K562 (cell line): ENCODE measurements around the gene FGF14. TPM values are rescaled to one million over a fixed set of nuclear protein-coding genes. Genes with fewer than 3 reads are reported as not detected.

Experiments used
- ATAC-seq: fragments of 200-7000 bp; cut with Tn5 transposase; 3 replicates; pipeline ENCODE4 v1.9.1; 2020; ENCODE audit warnings: moderate library complexity
- BruUV-seq: library from RNA; stranded (reverse); fragments of 400-500 nt; replicated peaks from 2 replicates; lab custom pipeline; 2021; lab: Mats Ljungman, UMichigan
- CTCF ChIA-PET: fragments of 300-600 bp; formaldehyde crosslinking; extraction: SDS; loops from one replicate; lab custom pipeline; 2021; ENCODE audit warnings: low intra/inter-chr PET ratio; lab: Yijun Ruan, JAX
- POLR2A ChIA-PET: fragments of 300-600, 350-650 bp; sonication (Branson Sonifier 250); formaldehyde crosslinking; extraction: SDS; loops from one replicate; lab custom pipeline; 2021; ENCODE audit warnings: antibody characterized with exemption, inconsistent platforms; lab: Yijun Ruan, JAX
- DNase-seq, 4 experiments: peaks; one replicate each; pipeline versions ENCODE4 v3.0.0 to v3.0.0-alpha.2; 2011 to 2018; ENCODE audit warnings: low spot score in 3 of 4, mixed read lengths in 3 of 4; ENCODE audit errors: extremely low read depth in 1 of 4
- FAIRE-seq: peaks from 2 replicates; lab custom pipeline; 2011; peaks lifted over from hg19 to GRCh38; lab: Jason Lieb, UNC
- H2AFZ ChIP-seq: 2 replicates; pipeline ENCODE4 v1.6.0; 2011; ENCODE audit warnings: low read depth, low read length, control low read depth, inconsistent platforms
- H3K27ac ChIP-seq: fragments of 200-600 bp; 3 replicates; pipeline ENCODE4 v1.8.0; 2011; ENCODE audit warnings: low read depth, mild to moderate bottlenecking, control low read depth, inconsistent platforms, low read length, moderate library complexity, mixed read lengths; ENCODE audit errors: extremely low read depth
- H3K27me3 ChIP-seq, 2 experiments: fragments of 300-600 bp in 1 of 2; 2 replicates in 1 of 2; 3 replicates in 1 of 2; pipeline versions ENCODE4 v1.6.0 to v1.8.0; 2011; ENCODE audit warnings: inconsistent platforms in 2 of 2, low read length in 2 of 2, mild to moderate bottlenecking in 1 of 2, mixed read lengths in 1 of 2, moderate library complexity in 1 of 2; ENCODE audit not compliant: control insufficient read depth in 2 of 2, insufficient read depth in 2 of 2
- H3K36me3 ChIP-seq: fragments of 300-600 bp; 3 replicates; pipeline ENCODE4 v1.8.0; 2011; ENCODE audit warnings: mild to moderate bottlenecking, low read length, inconsistent platforms; ENCODE audit not compliant: control insufficient read depth, insufficient read depth
- H3K4me1 ChIP-seq, 2 experiments: fragments of 200-600 bp in 1 of 2; replicated peaks in 1 of 2; 2 replicates in 1 of 2; 3 replicates in 1 of 2; pipeline versions ENCODE4 v1.5.1 to v1.8.0; 2011; ENCODE audit warnings: inconsistent platforms in 2 of 2, low read length in 2 of 2, mild to moderate bottlenecking in 1 of 2, mixed read lengths in 1 of 2, moderate library complexity in 1 of 2; ENCODE audit not compliant: control insufficient read depth in 2 of 2, insufficient read depth in 2 of 2
- H3K4me2 ChIP-seq: 2 replicates; pipeline ENCODE4 v1.6.1; 2011; ENCODE audit warnings: low read length, control low read depth, inconsistent platforms, mixed read lengths; ENCODE audit not compliant: insufficient read depth
- H3K4me3 ChIP-seq: fragments of 200-600 bp; sonication (generic), shearing (Covaris generic); 2 replicates; pipeline ENCODE4 v1.5.1; 2016; ENCODE audit warnings: control low read depth, inconsistent platforms
- H3K79me2 ChIP-seq: fragments of 200-600 bp; 3 replicates; pipeline ENCODE4 v1.8.0; 2011; ENCODE audit warnings: low read length, inconsistent platforms; ENCODE audit not compliant: control insufficient read depth, insufficient read depth
- H3K9ac ChIP-seq, 2 experiments: 2 replicates each; pipeline versions ENCODE4 v1.6.0 to v1.6.1; 2011; ENCODE audit warnings: low read depth in 2 of 2, low read length in 2 of 2, control low read depth in 1 of 2, inconsistent platforms in 1 of 2, mild to moderate bottlenecking in 1 of 2, mixed read lengths in 1 of 2; ENCODE audit not compliant: insufficient read depth in 1 of 2
- H3K9me1 ChIP-seq: one replicate; pipeline ENCODE4 v1.6.0; 2011; ENCODE audit warnings: inconsistent platforms, mild to moderate bottlenecking, low read length, moderate library complexity; ENCODE audit not compliant: control insufficient read depth, insufficient read depth
- H3K9me3 ChIP-seq: replicated peaks from 2 replicates; pipeline ENCODE4 v1.5.1; 2011; ENCODE audit warnings: low read depth, low read length, inconsistent platforms; ENCODE audit not compliant: control insufficient read depth, insufficient read depth
- H4K20me1 ChIP-seq: replicated peaks from 2 replicates; pipeline ENCODE4 v1.6.1; 2011; ENCODE audit warnings: low read length, inconsistent platforms, mixed read lengths; ENCODE audit not compliant: control insufficient read depth, insufficient read depth
- DEAF1 ChIP-seq: fragments of 450-650 bp; formaldehyde crosslinking; IDR thresholded peaks from 2 replicates; pipeline ENCODE4 v1.4.0; 2020; ENCODE audit warnings: mild to moderate bottlenecking, moderate library complexity
- ESRRA ChIP-seq: fragments of 450-650 bp; IDR thresholded peaks from 2 replicates; pipeline ENCODE4 v1.6.1; 2014; ENCODE audit warnings: low read depth, mild to moderate bottlenecking, moderate library complexity, borderline replicate concordance
- HSF4 ChIP-seq: fragments of 250-450 bp; sonication (Bioruptor Pico); IDR thresholded peaks from 2 replicates; pipeline ENCODE4 v2.1.2; 2022; ENCODE audit warnings: mild to moderate bottlenecking, moderate library complexity, borderline replicate concordance
- MAFK ChIP-seq: IDR thresholded peaks from 2 replicates; pipeline ENCODE4 v1.6.1; 2011; ENCODE audit warnings: low read length, improper control_type of control experiment
- PATZ1 ChIP-seq: fragments of 250-450 bp; sonication (Bioruptor Pico); IDR thresholded peaks from 2 replicates; pipeline ENCODE4 v1.5.0; 2020; ENCODE audit warnings: mild to moderate bottlenecking, borderline replicate concordance
- PKNOX1 ChIP-seq: fragments of 450-650 bp; IDR thresholded peaks from 2 replicates; pipeline ENCODE4 v1.6.1; 2016
- SMARCC2 ChIP-seq: fragments of 450-650 bp; IDR thresholded peaks from 2 replicates; pipeline ENCODE4 v1.6.1; 2017; ENCODE audit warnings: antibody characterized with exemption, moderate library complexity, mild to moderate bottlenecking, low read depth
- THRAP3 ChIP-seq: fragments of 450-650 bp; IDR thresholded peaks from 2 replicates; pipeline ENCODE4 v1.6.1; 2016; ENCODE audit warnings: mild to moderate bottlenecking, inconsistent platforms, borderline replicate concordance
- ZEB2 ChIP-seq: fragments of 450-650 bp; IDR thresholded peaks from 2 replicates; pipeline ENCODE4 v1.6.1; 2016
- ZKSCAN3 ChIP-seq: fragments of 250-450 bp; sonication (Bioruptor Pico); IDR thresholded peaks from 2 replicates; pipeline ENCODE4 v1.4.0; 2020
- ZNF134 ChIP-seq: fragments of 250-450 bp; sonication (Bioruptor Pico); conservative IDR thresholded peaks from 2 replicates; pipeline ENCODE4 v1.4.0; 2020
- ZNF830 ChIP-seq: fragments of 250-450 bp; sonication (Bioruptor Pico); IDR thresholded peaks from 2 replicates; pipeline ENCODE4 v1.5.0; 2021; ENCODE audit warnings: mild to moderate bottlenecking
- WGBS: fragments of 100-300 bp; shearing (Covaris generic); methylation state at CpG from one replicate; pipeline ENCODE4 v1.1.6; 2016; ENCODE audit warnings: low coverage, mixed read lengths; ENCODE audit not compliant: insufficient coverage; ENCODE audit errors: missing lambda C conversion rate; 5-methylcytosine and 5-hydroxymethylcytosine counted together
- in situ Hi-C: fragments of 300-500 bp; cut with MboI; formaldehyde crosslinking; loops from 4 replicates; pipeline ENCODE4 v1.15.0; 2018; ENCODE audit warnings: inconsistent platforms, mixed read lengths
- intact Hi-C: fragments of 100-400 bp; cut with micrococcal nuclease; formaldehyde crosslinking; loops from 2 replicates; pipeline ENCODE4 v1.14.2; 2022
- polyA plus RNA-seq, 8 experiments: library from polyadenylated mRNA; depleted of rRNA in 4 of 8; stranded (reverse) in 5 of 8; unstranded in 3 of 8; fragments of >200 nt; fragmentation: Nextera tagmentation in 2 of 8; fragmentation: Illumina TruSeq in 1 of 8; extraction: Ambion mirVana in 2 of 8; extraction: Trizol in 1 of 8; gene quantifications; 2 replicates each; pipeline versions ENCODE4 v1.2.1 to v1.2.3, GENCODE V29; 2011 to 2014; ENCODE audit warnings: inconsistent platforms in 1 of 8, missing spikeins in 1 of 8
- total RNA-seq, 7 experiments: library from RNA; depleted of rRNA in 6 of 7; stranded (reverse); fragments of >200 nt in 6 of 7; fragmentation: Illumina TruSeq in 2 of 7; extraction: Trizol in 2 of 7; gene quantifications; 2 replicates each; pipeline versions ENCODE4 v1.2.1 to v1.2.3, GENCODE V29; 2011 to 2021; ENCODE audit warnings: low replicate concordance in 1 of 7

Gene FGF14
- total and polyA plus RNA-seq, 9 of the 15 experiments (the other 6 are each of a cell fraction or from before 2014, with no cell fraction given), result not detected

DNA sequence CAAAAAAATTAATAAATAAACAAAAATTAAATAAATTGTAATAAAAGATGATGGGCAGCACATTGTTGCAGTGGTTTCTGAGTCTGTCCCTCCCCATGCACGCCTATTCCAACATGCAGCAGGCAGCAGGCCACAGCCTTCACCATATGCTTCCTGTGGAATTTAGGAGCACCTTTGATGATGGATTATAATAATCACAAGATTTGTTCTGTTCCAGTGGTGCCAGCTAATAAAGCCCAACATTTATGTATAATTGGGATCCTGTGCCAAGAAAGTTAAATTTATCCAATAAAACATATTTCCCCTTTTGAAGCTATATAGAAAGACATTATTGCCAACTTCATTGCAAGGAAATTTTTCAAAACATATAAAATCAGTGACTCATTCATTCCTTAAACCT, 328.6 kb downstream of the FGF14 start:
- Histone ChIP-seq H3K27ac (no peak overlapping the region), H3K27me3 (no peaks in the 10 kb centered on the region), H3K9me1 (no peaks in the 10 kb centered on the region), H3K79me2 (no peaks in the 10 kb centered on the region), H3K4me1 (no peaks in the 10 kb centered on the region), H3K36me3 (no peaks in the 10 kb centered on the region), H3K9me3 (no peaks in the 10 kb centered on the region), H3K4me3 (no peak overlapping the region), H4K20me1 (no peaks in the 10 kb centered on the region), H3K4me2 (no peak overlapping the region), H2AFZ (no peak overlapping the region), H3K9ac (no peak overlapping the region)
- in situ Hi-C loops, result no loop called here
- TF ChIP-seq HSF4 (CRISPR knock-in tag), result no peak
- no peak for TF ChIP-seq DEAF1
- no peak for TF ChIP-seq MAFK
- no peak for TF ChIP-seq ESRRA
- TF ChIP-seq THRAP3, result no peak
- no peak for TF ChIP-seq ZNF830
- no peak for TF ChIP-seq PKNOX1
- no peak for TF ChIP-seq ZKSCAN3
- TF ChIP-seq PATZ1 (CRISPR knock-in tag), result no peak
- no peak for TF ChIP-seq ZEB2
- no peak for TF ChIP-seq SMARCC2
- no peak for TF ChIP-seq ZNF134 (CRISPR knock-in tag)
- ATAC-seq (no peak), FAIRE-seq (no peak), DNase-seq (no peak)
- 0% methylated on average over 1 of the region's 1 CpG for WGBS
- ChIA-PET POLR2A (no interaction called here), CTCF (no interaction called here)
- no TSS peak for BruUV-seq
- intact Hi-C loops, result no loop called here
